Panc1 (cell line): Measurements from ENCODE around the gene SPCS2.
"Not testable (repeated sequence)": the region's sequence is repeated elsewhere in the genome, so short reads cannot be mapped to it uniquely, and the experiment has no call there.

Experiments used
- CTCF ChIP-seq: fragments of 450-650 bp; IDR thresholded peaks from 2 replicates; pipeline ENCODE4 v1.5.1; 2017; ENCODE audit warnings: mild to moderate bottlenecking
- POLR2AphosphoS5 ChIP-seq: IDR thresholded peaks from 2 replicates; pipeline ENCODE4 v1.6.1; 2012; ENCODE audit warnings: mild to moderate bottlenecking, low read depth, low read length, moderate library complexity

- not testable (repeated sequence) for TF ChIP-seq CTCF, POLR2AphosphoS5
Measured at GRCh38 chr11:75019200-75019599, 70.1 kb downstream of the SPCS2 start.
